Lower leg skin (tissue), 3 donors: ENCODE data around the gene SIGLEC8.

Experiments
- POLR2A ChIP-seq, 2 donors: fragments of 450-650 bp; IDR thresholded peaks; one replicate each; pipeline ENCODE4 v1.6.1; 2016 to 2017; ENCODE audit warnings: antibody characterized with exemption in 2 of 2, mild to moderate bottlenecking in 1 of 2, moderate library complexity in 1 of 2
- TF ChIP-seq, protein P1 (sequence below), 3 donors: fragments of 450-650 bp; IDR thresholded peaks; one replicate each; pipeline ENCODE4 v1.5.1; 2016; ENCODE audit warnings: antibody characterized with exemption in 3 of 3, mild to moderate bottlenecking in 3 of 3, moderate library complexity in 2 of 3

DNA sequence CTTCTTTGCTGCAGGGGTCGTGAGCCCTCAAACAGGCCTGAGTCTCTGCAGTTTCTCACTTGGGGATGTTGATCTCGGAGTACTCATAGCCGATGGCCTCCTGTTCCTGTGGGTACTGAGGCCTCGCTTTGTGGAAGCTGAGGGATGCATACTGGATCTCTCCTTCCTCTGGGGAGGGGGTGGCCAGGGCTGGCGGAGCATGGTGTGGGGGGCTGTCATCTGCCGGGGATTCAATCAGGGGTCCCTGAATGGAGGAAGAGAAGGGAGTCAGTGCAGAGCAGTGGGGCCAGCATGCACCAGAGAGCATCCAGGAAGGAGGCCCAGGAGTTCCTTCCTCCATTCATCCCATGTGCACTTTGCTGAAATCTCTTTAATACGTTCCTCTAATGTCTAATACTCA, 33.3 kb upstream of the SIGLEC8 start:
- TF ChIP-seq, protein P1, sequence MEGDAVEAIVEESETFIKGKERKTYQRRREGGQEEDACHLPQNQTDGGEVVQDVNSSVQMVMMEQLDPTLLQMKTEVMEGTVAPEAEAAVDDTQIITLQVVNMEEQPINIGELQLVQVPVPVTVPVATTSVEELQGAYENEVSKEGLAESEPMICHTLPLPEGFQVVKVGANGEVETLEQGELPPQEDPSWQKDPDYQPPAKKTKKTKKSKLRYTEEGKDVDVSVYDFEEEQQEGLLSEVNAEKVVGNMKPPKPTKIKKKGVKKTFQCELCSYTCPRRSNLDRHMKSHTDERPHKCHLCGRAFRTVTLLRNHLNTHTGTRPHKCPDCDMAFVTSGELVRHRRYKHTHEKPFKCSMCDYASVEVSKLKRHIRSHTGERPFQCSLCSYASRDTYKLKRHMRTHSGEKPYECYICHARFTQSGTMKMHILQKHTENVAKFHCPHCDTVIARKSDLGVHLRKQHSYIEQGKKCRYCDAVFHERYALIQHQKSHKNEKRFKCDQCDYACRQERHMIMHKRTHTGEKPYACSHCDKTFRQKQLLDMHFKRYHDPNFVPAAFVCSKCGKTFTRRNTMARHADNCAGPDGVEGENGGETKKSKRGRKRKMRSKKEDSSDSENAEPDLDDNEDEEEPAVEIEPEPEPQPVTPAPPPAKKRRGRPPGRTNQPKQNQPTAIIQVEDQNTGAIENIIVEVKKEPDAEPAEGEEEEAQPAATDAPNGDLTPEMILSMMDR (IDR thresholded peaks at IDR 0.05): no peak
- TF ChIP-seq POLR2A (IDR thresholded peaks at IDR 0.05): no peak
